GM21423 (cell line): Measurements from ENCODE around the gene AHDC1.

ENCODE experiments used
- ATAC-seq: cut with Tn5 transposase; IDR thresholded peaks from one replicate; pipeline ENCODE4 v1.9.1; 2021; ENCODE audit warnings: mild to moderate bottlenecking, moderate library complexity; ENCODE audit not compliant: unreplicated experiment

The AHDC1 gene

DNA sequence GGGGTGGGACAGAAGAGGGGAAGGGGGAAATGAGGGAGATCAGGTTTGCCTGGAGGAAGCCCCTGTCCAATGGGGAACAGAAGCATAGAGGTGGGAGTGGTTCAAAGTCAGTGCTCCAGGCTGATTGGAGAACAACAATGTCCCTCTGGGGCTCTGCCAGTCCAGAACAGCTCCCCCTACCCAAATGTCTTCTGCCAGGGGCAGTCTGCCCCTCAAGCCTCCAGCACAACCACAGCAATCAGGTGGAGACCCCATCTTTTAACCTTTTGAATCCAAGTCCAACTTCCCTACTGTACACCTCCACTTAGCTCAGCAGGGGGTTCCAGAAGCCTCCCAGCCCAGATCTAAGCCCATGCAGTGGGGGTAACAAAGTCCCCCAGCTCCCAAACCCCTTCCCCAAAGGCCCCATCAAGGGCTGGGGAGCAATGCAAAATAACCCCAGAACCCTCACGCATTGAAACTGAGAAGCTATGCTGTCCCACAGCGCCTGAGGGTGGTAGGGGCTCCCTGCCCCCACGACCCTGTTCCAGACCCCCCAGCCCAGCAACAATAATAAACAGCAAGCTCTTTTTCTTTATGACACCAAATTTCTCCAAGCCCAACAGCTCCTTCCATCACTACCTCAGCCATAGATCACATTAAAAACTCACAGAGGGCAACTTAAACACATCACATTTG, 3.3 kb downstream of the AHDC1 start:
- no peak for ATAC-seq

DNA sequence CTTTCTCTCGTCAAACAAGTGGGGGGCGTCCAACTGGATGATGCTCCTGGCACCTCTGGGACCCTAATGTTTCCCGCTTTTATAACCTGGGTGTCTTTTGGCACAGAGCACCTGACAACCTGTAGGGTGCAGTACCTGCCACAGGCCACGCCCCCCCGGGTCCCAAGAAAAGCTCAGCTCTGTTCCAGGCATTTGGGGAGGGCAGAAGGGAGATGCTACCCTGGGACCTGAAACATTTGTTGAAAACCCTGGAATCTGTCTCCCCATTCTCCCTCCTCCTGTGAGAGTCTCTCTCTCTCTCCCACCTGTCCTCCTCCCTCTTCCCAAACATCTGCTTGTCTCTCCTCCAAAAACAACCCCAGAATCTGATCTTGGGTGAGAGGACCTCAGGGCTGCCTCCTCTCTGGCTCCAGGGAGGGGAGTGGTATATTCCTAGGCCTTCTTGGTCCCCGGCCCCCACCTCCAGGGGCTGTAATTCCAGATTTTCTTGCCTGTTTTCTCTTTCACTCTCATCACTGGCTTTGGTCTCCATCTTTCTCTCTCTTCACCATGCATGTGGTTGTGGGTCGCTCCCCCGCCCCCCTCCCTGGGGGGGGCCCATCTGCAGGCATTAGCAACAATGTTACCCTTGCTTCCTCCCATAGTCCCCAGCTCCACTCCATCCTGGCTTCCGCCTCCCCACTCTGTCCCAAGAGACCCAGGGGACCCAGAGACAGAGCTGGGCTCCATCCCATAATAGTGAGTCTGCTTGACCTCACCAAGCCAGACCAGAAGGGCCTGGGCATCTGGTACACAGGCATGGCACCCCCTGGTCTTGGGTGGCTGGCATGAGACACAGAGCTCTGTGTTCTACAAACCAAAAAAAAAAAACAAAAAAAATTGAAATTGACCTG, 4.1 kb downstream of the AHDC1 start:
- no peak for ATAC-seq

DNA sequence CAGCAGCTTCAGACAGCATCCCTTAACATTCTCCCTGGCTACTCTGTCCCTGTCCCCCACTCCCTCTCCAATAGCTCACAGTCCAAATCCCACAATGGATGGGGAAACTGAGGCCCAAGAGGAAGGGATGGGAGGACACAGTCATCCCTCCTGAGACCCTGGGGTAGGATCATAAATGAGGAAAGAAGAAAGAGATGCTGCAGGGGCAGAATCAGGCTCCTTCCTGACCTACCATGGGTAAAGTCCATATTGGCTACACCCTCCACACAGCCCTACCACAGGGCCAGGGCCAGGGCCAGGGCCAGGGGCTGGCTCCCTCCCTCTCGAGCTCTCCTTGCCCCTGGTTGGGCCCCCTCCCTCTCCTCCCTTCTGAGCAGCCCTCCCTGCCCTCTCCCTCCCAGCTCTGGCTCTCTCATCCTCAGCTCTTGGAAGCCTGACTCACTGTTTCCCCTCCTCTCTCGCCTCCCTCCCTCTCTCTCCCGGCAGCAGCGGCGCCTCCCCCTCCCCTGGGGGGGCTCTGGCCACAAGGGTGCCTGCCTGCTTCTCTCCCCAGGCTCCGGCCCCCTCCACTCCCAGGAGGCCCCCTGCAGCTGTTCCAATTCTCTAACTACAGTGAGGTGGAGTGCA, 4.9 kb downstream of the AHDC1 start:
- ATAC-seq, result no peak

DNA sequence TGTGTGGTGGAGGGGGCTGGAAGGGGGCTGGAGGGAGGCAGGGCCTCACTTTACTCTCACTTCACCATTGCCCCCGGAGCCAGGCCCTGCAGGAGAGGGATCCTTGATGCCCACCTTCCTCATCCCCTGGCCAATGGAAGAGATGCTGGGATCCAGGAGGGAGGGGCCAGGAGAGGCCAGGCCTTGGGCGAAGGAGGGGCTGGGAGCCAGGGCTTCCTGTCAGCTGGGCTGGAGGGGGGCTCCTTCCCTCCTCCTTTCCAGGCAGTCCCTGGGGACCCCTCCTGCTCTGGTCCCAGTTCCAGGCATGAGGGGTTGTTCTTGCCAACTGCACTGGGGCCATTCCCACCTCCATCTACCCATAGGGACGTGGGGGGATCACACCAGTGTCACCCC, 5.7 kb downstream of the AHDC1 start:
- ATAC-seq, result no peak

DNA sequence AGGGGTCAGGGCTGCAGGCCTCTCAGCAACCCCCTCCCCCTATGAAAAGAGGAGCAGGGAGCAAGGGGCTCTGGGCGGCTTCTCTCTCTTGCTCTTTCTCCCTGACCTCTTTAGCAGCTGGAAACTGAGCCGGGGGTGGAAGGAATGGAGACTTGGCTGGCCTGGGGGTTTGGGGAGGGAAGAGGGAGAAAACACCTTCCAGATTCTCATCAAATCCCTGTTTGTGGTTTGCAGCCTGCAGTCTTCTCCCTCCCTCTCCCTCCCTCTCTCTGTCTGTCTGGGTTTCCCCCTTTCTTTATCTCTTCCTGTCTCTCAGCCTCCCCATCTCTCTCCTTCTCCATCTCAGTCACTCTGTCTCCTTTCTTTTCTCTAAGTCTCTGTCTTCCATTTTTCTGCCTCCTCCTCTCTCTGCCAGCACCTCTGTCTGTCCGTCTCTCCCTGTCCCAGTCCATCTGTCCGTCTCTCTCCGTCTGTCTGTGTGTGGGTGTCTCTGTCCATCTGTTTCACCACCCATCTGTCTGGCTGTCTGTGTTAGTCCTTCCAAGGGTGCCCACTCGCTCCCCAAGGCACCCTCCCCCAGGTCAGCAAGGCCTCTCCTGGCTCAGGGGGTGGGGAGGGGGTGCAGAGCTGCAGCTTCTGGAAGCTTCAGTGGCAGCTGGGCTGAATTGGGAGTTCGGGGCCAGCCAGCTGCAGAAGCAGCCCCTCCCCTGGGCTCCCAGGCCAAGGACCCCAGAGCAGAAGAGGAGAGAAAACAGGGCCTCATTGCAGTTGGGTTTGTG, 6.2 kb downstream of the AHDC1 start:
- no peak for ATAC-seq

DNA sequence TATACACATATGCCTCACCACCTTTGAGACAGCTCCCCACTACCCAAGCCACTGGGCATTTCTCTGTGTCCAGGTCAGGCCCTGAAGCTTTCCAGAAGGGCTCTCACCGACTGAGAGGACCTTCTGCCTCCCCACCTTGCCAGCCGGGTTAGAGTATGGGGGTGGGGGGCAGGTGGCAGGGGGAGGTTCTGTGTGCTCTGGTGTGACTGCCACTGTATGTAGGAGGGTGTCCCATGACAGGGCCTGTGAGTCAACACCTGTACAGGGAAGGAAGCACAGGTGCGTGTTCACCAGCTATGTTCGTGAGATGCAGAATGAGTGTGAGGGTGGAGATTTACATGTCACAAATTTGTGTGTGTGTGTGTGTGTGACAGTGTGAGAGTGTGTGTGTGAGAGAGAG, 7.0 kb downstream of the AHDC1 start:
- no peak for ATAC-seq

DNA sequence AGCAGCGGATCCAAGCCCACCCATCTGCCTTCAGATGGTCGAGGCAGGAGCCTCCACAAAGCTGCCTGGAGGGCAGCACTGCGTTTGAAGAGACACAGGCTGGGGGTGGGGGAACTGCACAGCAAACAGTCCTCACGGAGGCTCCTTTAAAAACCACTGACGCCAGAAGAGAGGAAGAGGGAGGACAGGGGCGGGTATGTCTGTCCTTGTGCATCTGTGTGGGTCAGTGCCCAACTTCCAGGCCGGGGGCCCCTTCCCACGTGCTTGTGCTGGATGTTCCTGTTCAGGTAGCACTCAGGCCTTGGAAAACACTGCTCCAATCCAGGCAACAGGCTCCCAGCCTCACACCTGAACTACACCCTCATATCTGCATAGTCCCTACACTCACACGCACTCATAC, 7.7 kb downstream of the AHDC1 start:
- no peak for ATAC-seq

DNA sequence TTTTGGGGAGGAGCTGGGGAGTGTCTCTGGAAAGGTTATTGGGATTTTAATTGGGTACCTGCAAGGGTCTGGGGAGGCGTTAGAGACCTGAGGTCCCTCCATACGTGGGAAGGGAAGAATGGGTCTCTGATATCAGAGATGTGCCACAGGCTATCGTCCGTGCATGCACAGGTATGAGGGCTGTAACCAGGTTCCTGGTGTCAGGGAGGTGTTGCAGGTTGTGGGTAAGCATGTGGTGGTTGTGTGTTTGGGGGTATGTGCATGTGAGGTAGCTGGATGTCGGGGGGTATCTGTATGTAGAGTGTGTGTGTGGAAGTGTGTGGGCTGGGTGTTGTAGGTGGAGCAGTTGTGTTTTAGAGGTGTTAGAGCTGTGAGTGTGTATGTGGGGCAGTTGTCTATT, 8.3 kb downstream of the AHDC1 start:
- no peak for ATAC-seq

DNA sequence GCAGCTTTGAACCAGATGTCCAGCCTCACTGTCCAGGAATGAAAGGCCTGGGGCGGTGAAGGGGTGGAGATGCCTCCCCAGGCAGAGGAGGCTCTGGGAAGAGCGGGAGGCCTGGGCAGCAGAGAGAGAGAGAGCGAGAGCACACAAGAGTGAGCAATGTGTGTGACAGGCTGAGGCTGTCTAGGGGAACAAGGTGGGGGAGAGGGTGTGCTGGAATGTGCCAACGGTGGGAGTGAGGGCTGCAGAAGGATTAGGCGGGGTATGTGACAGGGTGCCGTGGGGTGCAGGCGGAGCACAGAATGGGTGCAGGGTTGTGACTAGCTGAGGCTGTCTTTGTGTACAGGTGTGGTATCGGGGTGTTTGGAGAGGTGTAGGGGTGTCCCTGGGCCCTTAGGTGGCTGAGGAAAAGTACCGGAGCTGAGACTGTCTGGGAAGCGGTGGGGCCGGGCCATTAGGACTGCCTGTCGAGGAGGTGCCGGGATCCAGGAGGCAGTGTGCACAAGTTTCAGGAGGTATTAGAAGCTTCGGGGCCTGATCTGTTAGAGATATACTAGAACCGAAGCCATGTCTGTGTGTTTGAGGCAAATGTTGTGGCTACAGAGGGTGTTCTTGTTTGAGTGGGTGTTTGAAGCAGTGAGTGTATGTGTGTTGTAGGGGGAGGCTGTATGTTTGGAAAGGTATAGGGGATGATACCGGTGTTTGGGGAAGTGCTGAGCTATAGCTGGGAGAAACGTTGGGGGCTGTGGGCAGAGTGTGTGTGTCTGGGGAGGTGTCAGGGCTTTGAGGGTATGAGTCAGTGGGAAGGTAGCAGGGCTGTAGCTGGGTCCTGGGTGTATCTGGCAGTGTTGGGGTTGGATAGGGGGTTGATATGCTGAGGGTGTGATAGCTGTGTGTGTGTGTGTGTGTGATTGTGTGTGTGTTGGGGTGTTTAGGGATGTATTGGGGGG, 9.1 kb downstream of the AHDC1 start:
- no peak for ATAC-seq

DNA sequence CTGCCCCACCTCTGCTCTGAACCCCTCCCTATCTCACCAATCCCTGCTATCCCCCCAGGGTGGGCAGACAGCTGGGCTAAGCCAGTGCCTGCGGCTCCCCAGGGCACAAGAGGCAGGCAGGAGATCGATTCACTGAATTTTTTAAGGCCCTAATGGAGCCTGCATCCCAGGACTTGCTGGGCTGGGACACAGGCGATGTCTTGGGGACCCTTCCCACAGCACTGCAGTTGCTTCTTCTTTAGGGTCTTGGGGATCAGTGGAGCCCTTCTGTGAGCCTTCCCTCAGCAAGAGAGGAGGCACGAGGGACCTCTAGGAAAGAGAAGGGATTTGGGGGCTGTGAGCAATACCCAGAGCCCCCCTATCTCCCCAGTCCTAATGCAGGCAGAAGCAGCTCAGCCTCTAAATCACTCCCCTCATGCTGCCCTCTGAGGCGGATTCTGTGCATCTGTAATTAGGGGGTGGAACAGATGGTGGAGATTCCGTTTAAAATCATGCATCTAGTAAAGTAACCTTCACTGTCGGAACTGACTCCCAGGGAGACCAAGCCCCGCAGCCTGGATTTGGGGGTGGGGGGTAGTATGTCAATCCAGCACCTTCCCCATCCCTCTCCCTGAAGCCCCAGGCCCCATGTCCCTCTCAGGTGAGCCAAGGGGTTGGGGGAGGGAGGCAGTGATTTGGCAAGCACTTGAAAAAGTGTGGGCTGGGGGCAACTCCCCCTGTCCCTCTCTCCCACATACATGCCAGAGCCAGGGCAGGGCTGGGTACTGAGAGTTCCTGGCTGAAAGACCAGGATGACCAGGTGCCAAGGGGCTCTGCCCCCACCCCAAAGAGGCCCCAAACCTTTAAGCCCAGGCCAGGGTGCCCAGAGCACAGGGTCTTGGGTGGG, 10.0 kb downstream of the AHDC1 start:
- no peak for ATAC-seq

DNA sequence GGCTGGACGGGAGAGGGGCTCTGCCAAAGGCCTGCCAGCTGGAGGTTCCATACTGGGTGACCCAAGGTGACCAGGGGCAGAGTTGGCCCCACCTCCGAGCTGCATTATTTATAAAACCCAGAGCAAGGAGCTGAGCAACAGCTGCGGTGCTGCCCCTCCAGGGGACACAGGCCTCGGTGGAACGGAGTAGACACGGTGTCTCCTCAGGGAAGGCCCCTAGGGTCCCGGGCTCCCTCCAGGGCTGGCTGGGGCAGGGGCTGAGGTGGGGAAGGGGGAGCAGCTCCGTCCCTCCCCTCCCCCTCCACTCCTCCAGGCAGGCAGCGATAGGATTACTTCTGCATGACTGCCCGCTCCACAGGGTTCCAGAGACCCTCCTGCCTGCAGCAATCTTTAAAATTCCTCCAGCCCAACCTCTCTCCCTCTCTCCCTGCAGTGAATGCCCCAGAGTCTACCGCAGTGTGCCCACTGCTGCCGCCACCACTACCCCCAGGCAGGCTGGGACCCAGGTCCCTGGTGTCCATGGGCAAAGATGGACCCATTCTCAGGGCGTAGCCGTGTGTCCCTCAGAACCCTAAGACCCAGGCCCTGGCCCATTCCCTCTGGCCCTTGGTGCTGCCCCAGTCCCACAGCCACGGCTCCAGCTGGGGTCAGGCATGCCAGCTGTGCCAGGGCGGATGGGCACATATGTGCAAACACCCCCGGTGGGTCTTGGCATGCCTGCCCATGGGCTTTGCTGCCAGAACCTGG, 10.8 kb downstream of the AHDC1 start:
- no peak for ATAC-seq

DNA sequence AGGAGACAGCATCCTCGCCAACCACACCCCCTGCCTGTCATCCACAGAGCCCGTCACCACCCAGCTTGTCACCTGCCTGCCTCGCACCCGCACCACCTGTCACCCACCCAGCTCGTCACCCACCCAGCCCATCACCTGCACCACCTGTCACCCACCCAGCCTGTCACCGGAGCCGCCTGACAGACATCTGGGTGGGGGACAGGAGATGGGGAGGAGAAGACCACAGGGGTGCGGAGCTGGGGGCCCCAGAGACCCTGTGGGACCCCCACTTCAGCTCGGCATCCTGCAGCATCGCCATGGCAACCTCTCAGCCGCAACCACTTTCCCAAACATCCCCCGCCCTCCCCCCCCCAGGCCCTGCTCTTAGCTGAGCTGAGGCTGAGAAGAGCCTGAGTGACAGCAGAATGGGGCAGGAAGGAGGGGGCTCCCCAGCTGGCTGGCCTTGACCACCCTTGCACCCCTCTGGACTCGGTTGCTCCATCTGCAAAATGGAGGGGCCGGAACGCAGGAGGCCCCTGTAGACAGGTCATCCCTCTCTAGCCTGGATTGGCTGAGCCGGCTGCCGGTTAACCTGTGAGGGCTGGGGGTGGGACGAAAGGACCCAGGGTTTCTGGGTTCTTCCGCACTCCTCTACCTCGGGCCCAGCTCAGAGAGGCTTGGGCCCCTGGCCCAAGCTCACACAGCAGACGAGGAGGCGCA, 11.6 kb downstream of the AHDC1 start:
- ATAC-seq, result no peak

DNA sequence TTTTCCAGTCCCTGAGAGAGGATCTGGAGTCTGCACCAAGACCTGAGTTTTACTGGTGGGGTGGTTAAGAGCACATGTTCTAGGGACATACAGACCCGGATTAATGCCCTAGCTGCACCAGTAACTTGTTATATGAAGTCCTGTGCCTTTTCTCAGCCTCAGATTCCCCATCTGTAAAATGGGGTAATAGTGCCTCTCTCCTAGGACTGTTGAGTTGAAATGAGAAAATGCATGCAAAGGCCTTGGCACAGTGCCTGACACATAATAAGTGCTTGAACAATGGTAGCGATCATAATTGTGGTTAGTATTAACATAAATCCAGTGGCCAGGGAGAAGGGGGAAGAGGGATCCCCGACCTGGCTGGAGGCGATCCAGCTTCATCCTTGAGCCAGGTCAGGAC, 12.3 kb downstream of the AHDC1 start:
- no peak for ATAC-seq

DNA sequence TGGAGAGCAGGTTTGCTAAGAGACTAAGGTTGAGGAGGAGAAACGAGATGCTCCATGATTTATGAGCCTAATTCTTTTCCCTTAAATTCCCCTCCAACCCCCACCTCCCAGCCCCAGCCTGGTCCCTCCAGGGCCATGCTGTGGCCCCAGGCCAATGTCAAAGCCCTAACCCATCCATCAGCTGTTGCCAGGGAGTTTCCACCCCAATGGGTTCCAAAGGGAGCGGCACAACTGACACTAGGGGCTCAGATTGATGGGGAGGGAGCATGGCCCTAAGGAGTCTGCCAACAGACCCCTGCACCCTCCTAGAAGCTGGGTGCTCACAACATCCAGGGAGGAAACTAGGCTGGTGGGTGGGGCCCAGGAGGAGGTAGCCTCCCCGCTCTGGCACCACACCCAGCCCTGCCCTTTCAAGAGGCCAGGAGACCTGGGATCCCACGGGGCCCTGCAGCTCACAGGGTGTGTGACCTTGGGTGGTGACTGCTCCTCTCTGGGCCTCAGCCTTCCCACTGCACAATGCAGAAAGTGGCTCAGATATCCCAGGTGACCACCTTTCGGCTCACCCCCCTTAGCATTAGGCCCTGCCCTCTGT, 12.9 kb downstream of the AHDC1 start:
- ATAC-seq, result no peak

DNA sequence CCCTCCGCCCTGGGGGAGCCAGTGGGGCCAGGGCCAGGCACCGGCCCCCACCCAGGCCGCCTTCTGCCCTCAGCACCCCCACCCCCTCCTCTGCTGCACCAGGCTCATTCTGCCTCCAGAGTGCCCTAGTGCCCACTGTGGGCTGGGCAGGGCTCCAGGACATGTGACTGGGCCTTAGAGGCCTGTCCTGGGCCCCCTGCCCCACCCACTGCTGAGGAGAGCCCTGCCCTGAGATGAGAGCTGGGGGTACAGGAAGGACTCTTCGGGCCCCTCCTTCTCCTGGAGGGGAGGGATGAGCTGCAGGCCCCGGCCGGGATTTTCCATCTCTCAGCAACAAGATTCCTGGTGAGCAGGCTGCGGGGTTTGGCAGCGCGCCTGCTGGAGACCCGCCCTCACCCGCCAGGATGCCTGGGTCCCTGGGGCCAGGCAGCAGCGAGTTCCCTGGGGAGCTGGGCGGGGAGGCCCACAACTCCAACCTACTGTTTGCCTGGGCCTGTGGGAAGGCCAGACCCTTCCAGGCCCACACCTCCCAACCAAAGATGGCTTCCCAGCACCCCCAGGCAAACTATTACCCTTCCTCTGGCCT, 14.0 kb downstream of the AHDC1 start:
- ATAC-seq, result no peak

DNA sequence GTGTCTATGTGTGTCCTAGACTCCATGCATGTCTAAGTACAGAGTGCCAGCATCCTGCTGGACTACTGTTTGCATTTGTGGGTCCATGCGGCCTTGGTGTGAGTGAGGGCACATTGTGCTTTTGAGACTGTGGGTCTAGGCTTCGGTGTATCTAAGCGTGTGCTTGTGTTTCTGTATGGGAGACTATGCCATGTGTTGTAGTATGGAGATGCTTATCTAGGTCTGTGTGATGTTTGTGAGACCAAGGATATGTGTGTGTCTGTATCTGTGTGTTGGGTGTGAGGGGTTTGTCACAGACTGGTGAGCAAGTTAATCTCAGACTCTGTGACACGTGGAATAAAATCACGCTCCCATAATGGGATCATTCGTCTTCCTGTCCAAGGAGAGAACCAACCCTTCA, 14.5 kb downstream of the AHDC1 start:
- ATAC-seq, result no peak
